Stomach (tissue), 9 donors: ENCODE results near the gene CDH23. TPM values are rescaled to one million over a fixed set of nuclear protein-coding genes. Genes with fewer than 3 reads are reported as not detected.

Experiments
- DNase-seq, 2 donors: peaks; one replicate each; pipeline versions ENCODE4 v3.0.0 to v3.0.0-alpha.2; 2013 to 2019
- H3K27ac ChIP-seq, 5 donors: fragments of 200-600 bp in 4 of 5; sonication (generic) in 4 of 5; one replicate each; pipeline ENCODE4 v1.5.1; 2013 to 2019; ENCODE audit warnings: mild to moderate bottlenecking in 1 of 5, moderate library complexity in 1 of 5
- H3K27me3 ChIP-seq, 3 donors: fragments of 200-600 bp; sonication (generic); one replicate each; pipeline ENCODE4 v1.5.1; 2017 to 2019; ENCODE audit warnings: mixed run types in 1 of 3
- H3K36me3 ChIP-seq, 4 donors: fragments of 200-600 bp; sonication (generic); 1 replicate in 3 of 4; 2 replicates in 1 of 4; pipeline ENCODE4 v1.5.1; 2016 to 2019
- H3K4me1 ChIP-seq, 4 donors: fragments of 200-600 bp; sonication (generic); one replicate each; pipeline ENCODE4 v1.5.1; 2016 to 2019
- H3K4me3 ChIP-seq, 4 donors: fragments of 200-600 bp; sonication (generic) in 3 of 4; one replicate each; pipeline ENCODE4 v1.5.1; 2016 to 2019; ENCODE audit warnings: mild to moderate bottlenecking in 1 of 4
- H3K9me3 ChIP-seq, 4 donors: fragments of 200-600 bp; sonication (generic); one replicate each; pipeline ENCODE4 v1.5.1; 2016 to 2019
- CTCF ChIP-seq, 7 experiments: fragments of 450-650 bp in 4 of 7; fragments of 200-600 bp in 3 of 7; sonication (generic) in 3 of 7; IDR thresholded peaks; one replicate each; pipeline ENCODE4 v1.5.1; 2016 to 2019; ENCODE audit warnings: antibody characterized with exemption in 7 of 7, control low read depth in 2 of 7, mild to moderate bottlenecking in 1 of 7
- EP300 ChIP-seq: sonication (generic); formaldehyde crosslinking; IDR thresholded peaks from one replicate; pipeline ENCODE4 v1.6.1; 2017; ENCODE audit warnings: antibody characterized with exemption
- POLR2A ChIP-seq, 4 donors: fragments of 450-650 bp; IDR thresholded peaks; one replicate each; pipeline ENCODE4 v1.6.1; 2016; ENCODE audit warnings: antibody characterized with exemption in 4 of 4, control low read depth in 2 of 4, mild to moderate bottlenecking in 1 of 4, moderate library complexity in 1 of 4
- POLR2AphosphoS5 ChIP-seq, 3 donors: sonication (generic); formaldehyde crosslinking; IDR thresholded peaks; one replicate each; pipeline ENCODE4 v1.6.1; 2016; ENCODE audit warnings: antibody characterized with exemption in 3 of 3
- WGBS, 5 donors: extraction: QIAGEN DNeasy Blood & Tissue Kit in 3 of 5; methylation state at CpG; one replicate each; pipeline versions ENCODE4 v1.1.5 to v1.1.7; 2013 to 2018; 5-methylcytosine and 5-hydroxymethylcytosine counted together
- intact Hi-C: fragments of 100-400 bp; cut with DNase I; formaldehyde crosslinking; loops from one replicate; pipeline ENCODE4 v1.15.1; 2023; ENCODE audit warnings: low total_unique reads
- polyA plus RNA-seq, 3 donors: library from polyadenylated mRNA; stranded (reverse); fragments of 200-250 nt; gene quantifications; one replicate each; pipeline ENCODE4 v1.2.3, GENCODE V29; 2013
- total RNA-seq, 5 donors: library from RNA; depleted of rRNA; stranded (reverse); fragments of >200 nt; gene quantifications; one replicate each; pipeline versions ENCODE4 v1.1.0 to v1.2.3, GENCODE V29; 2014 to 2016
- donor health status: healthy with polysubstance abuse.
- donor health status: Bipolar disorder and iron deficiency.
- donor health status: healthy.

The CDH23 gene
- total and polyA plus RNA-seq, 8 donors, result 0.31 to 8.2 (median 2.2) TPM

- Histone ChIP-seq H3K36me3 (no peaks in the 10 kb centered on the region), H3K27me3 (no peaks in the 10 kb centered on the region), H3K4me1 (peaks cover 0 to 8% (median 2%) of the 10 kb centered on the region in 4 donors), H3K9me3 (no peaks in the 10 kb centered on the region), H3K4me3 (no peak overlapping the region), H3K27ac (no peak overlapping the region)
- no peak for DNase-seq
- WGBS, 5 donors, result 74 to 85% (median 82%) methylated on average over 7 of the region's 7 CpGs
- intact Hi-C loops, result no loop called here
- TF ChIP-seq POLR2A (IDR thresholded peaks at IDR 0.05) (no peak), CTCF (IDR thresholded peaks at IDR 0.05) (no peak), EP300 (no peak), POLR2AphosphoS5 (IDR thresholded peaks at IDR 0.05) (no peak)
Measured at GRCh38 chr10:71683301-71683700, 286.6 kb downstream of the CDH23 start.

- H3K36me3 ChIP-seq, result no peaks in the 10 kb centered on the region
- peaks cover 0 to 8% (median 2%) of the 10 kb centered on the region in 4 donors for H3K4me1 ChIP-seq
- intact Hi-C loops, result no loop called here
- no peaks in the 10 kb centered on the region for H3K27me3 ChIP-seq
- no peak overlapping the region for H3K4me3 ChIP-seq
- WGBS, 5 donors, result 58 to 78% (median 70%) methylated on average over 7 of the region's 7 CpGs
- no peak for TF ChIP-seq EP300
- TF ChIP-seq POLR2A (IDR thresholded peaks at IDR 0.05), result no peak
- H3K27ac ChIP-seq, result no peak overlapping the region
- no peak for DNase-seq
- H3K9me3 ChIP-seq, result no peaks in the 10 kb centered on the region
Measured at GRCh38 chr10:71684356-71685173, 287.8 kb downstream of the CDH23 start.

GRCh38 chr10:71685554-71686232 is 289.0 kb downstream of the CDH23 start:
- no peaks in the 10 kb centered on the region for H3K27me3 ChIP-seq
- 84 to 93% (median 90%) methylated on average over 11 to 13 of the region's 13 CpGs for WGBS, 5 donors
- no peak for DNase-seq
- no peak overlapping the region for H3K27ac ChIP-seq
- no peaks in the 10 kb centered on the region for H3K9me3 ChIP-seq
- H3K4me1 ChIP-seq, result peaks cover 0 to 8% (median 2%) of the 10 kb centered on the region in 4 donors
- intact Hi-C loops, result no loop called here
- H3K4me3 ChIP-seq, result no peak overlapping the region
- no peaks in the 10 kb centered on the region for H3K36me3 ChIP-seq
- TF ChIP-seq CTCF (IDR thresholded peaks at IDR 0.05) (no peak), EP300 (no peak), POLR2A (IDR thresholded peaks at IDR 0.05) (no peak), POLR2AphosphoS5 (IDR thresholded peaks at IDR 0.05) (no peak)

GRCh38 chr10:71687077-71687476 is 290.4 kb downstream of the CDH23 start:
- no peak overlapping the region for H3K27ac ChIP-seq
- no peaks in the 10 kb centered on the region for H3K36me3 ChIP-seq
- 52 to 72% (median 62%) methylated on average over 4 to 5 of the region's 5 CpGs for WGBS, 5 donors
- peaks cover 0 to 8% (median 2%) of the 10 kb centered on the region in 4 donors for H3K4me1 ChIP-seq
- no peaks in the 10 kb centered on the region for H3K27me3 ChIP-seq
- no peak overlapping the region for H3K4me3 ChIP-seq
- intact Hi-C loops, result no loop called here
- peaks cover 0 to 4% (median 0%) of the 10 kb centered on the region in 4 donors for H3K9me3 ChIP-seq
- no peak for TF ChIP-seq POLR2AphosphoS5 (IDR thresholded peaks at IDR 0.05)
- no peak for TF ChIP-seq POLR2A (IDR thresholded peaks at IDR 0.05)
- no peak for TF ChIP-seq EP300
- no peak for TF ChIP-seq CTCF (IDR thresholded peaks at IDR 0.05)
- DNase-seq, result no peak
